HG02678 (cell line): Measurements from ENCODE around the gene MARCHF9.

ENCODE experiments used
- ATAC-seq: cut with Tn5 transposase; IDR thresholded peaks from one replicate; pipeline ENCODE4 v1.9.1; 2021; ENCODE audit warnings: mild to moderate bottlenecking, moderate library complexity; ENCODE audit not compliant: unreplicated experiment

Gene MARCHF9

GRCh38 chr12:57753756-57754337, 1.1 kb upstream of the MARCHF9 start:
- no peak for ATAC-seq

- ATAC-seq, result no peak
Measured at GRCh38 chr12:57755194-57755453, 221 bp downstream of the MARCHF9 start.

- ATAC-seq, result no peak
Measured at GRCh38 chr12:57755454-57756372, 810 bp downstream of the MARCHF9 start.

- ATAC-seq, result no peak
Measured at GRCh38 chr12:57756406-57757341, 1.8 kb downstream of the MARCHF9 start.

GRCh38 chr12:57757771-57758170, 2.9 kb downstream of the MARCHF9 start:
- ATAC-seq, result no peak

GRCh38 chr12:57758552-57759359, 3.9 kb downstream of the MARCHF9 start:
- ATAC-seq, result no peak

- ATAC-seq, result no peak
Measured at GRCh38 chr12:57759360-57759980, 4.6 kb downstream of the MARCHF9 start.

GRCh38 chr12:57760347-57760982, 5.6 kb downstream of the MARCHF9 start:
- ATAC-seq, result no peak

GRCh38 chr12:57761391-57761998, 6.6 kb downstream of the MARCHF9 start:
- no peak for ATAC-seq

GRCh38 chr12:57762463-57762862, 7.6 kb downstream of the MARCHF9 start:
- ATAC-seq, result no peak

GRCh38 chr12:57763881-57764661, 9.2 kb downstream of the MARCHF9 start:
- ATAC-seq, result no peak

- ATAC-seq, result no peak
Measured at GRCh38 chr12:57764662-57765002, 9.7 kb downstream of the MARCHF9 start.

- ATAC-seq, result no peak
Measured at GRCh38 chr12:57765003-57765697, 10.2 kb downstream of the MARCHF9 start.

- no peak for ATAC-seq
Measured at GRCh38 chr12:57765698-57766463, 11.0 kb downstream of the MARCHF9 start.

GRCh38 chr12:57766464-57767304, 11.8 kb downstream of the MARCHF9 start, which contains the start of gene CYP27B1:
CYP27B1 (minus strand) TSS chr12:57767078; CDS start chr12:57767041, 37 bp downstream.
- no peak for ATAC-seq

GRCh38 chr12:57767305-57767698, 12.4 kb downstream of the MARCHF9 start:
- ATAC-seq, result no peak
